PC-9 (cell line): ENCODE results near the gene FANCM. TPM values are rescaled to one million over a fixed set of nuclear protein-coding genes. Genes with fewer than 3 reads are reported as not detected.

ENCODE experiments used
- BruUV-seq: library from RNA; stranded (reverse); fragments of 400-500 nt; replicated peaks from 2 replicates; lab custom pipeline; 2021; lab: Mats Ljungman, UMichigan
- CTCF ChIA-PET: fragments of 300-600 bp; sonication (Branson Sonifier 250); formaldehyde crosslinking; loops from one replicate; lab custom pipeline; 2022; ENCODE audit warnings: antibody characterized with exemption; lab: Charles Lee
- POLR2A ChIA-PET: fragments of 300-600 bp; sonication (Branson Sonifier 250); formaldehyde crosslinking; loops from one replicate; lab custom pipeline; 2022; ENCODE audit warnings: antibody characterized with exemption; ENCODE audit not compliant: unreplicated experiment; lab: Charles Lee
- DNase-seq, 2 experiments: peaks; one replicate each; pipeline versions ENCODE4 v3.0.0 to v3.0.0-alpha.2; 2015 to 2022; ENCODE audit warnings: mixed read lengths in 1 of 2
- H2AFZ ChIP-seq: fragments of 200-600 bp; sonication (generic); 2 replicates; pipeline ENCODE4 v1.8.1; 2017; ENCODE audit warnings: antibody characterized with exemption
- H3F3A ChIP-seq: fragments of 200-600 bp; sonication (generic); 2 replicates; pipeline ENCODE4 v1.8.1; 2017; ENCODE audit warnings: antibody characterized with exemption, mild to moderate bottlenecking, low read depth; ENCODE audit not compliant: insufficient read depth
- H3K27ac ChIP-seq: fragments of 200-600 bp; sonication (generic); 2 replicates; pipeline ENCODE4 v1.6.1; 2016; ENCODE audit warnings: mixed run types
- H3K27me3 ChIP-seq: fragments of 200-600 bp; sonication (generic); 2 replicates; pipeline ENCODE4 v1.6.1; 2016; ENCODE audit warnings: low read depth, mixed run types; ENCODE audit not compliant: insufficient read depth
- H3K36me3 ChIP-seq: fragments of 200-600 bp; sonication (generic); 2 replicates; pipeline ENCODE4 v1.6.1; 2016; ENCODE audit warnings: low read depth, mixed run types
- H3K4me1 ChIP-seq: fragments of 200-600 bp; sonication (generic); replicated peaks from 2 replicates; pipeline ENCODE4 v1.6.1; 2016; ENCODE audit warnings: mixed run types; ENCODE audit not compliant: insufficient read depth
- H3K4me2 ChIP-seq: fragments of 200-600 bp; sonication (generic); 2 replicates; pipeline ENCODE4 v1.6.1; 2017; ENCODE audit warnings: mixed run types
- H3K4me3 ChIP-seq: fragments of 200-600 bp; sonication (generic); 2 replicates; pipeline ENCODE4 v1.6.1; 2016; ENCODE audit warnings: mixed run types
- H3K79me2 ChIP-seq: fragments of 200-600 bp; sonication (generic); 2 replicates; pipeline ENCODE4 v1.6.1; 2017; ENCODE audit warnings: low read depth, mixed run types
- H3K9me2 ChIP-seq: fragments of 200-600 bp; sonication (generic); 2 replicates; pipeline ENCODE4 v1.8.1; 2017; ENCODE audit warnings: mild to moderate bottlenecking; ENCODE audit not compliant: insufficient read depth
- H3K9me3 ChIP-seq: fragments of 200-600 bp; sonication (generic); 2 replicates; pipeline ENCODE4 v1.8.1; 2016; ENCODE audit warnings: low read depth; ENCODE audit not compliant: insufficient read depth
- H4K20me1 ChIP-seq: fragments of 200-600 bp; sonication (generic); 2 replicates; pipeline ENCODE4 v1.8.1; 2017; ENCODE audit not compliant: insufficient read depth
- CTCF ChIP-seq: fragments of 200-600 bp; sonication (generic); conservative IDR thresholded peaks from 2 replicates; pipeline ENCODE4 v1.6.1; 2017; ENCODE audit warnings: mixed run types, antibody characterized with exemption, mild to moderate bottlenecking, moderate library complexity
- EZH2 ChIP-seq: fragments of 200-600 bp; sonication (generic); IDR thresholded peaks from 2 replicates; pipeline ENCODE4 v1.8.0; 2017; ENCODE audit warnings: antibody characterized with exemption, low read depth
- intact Hi-C: fragments of 100-400 bp; cut with micrococcal nuclease; formaldehyde crosslinking; loops from one replicate; pipeline ENCODE4 v1.10.0; 2022; ENCODE audit not compliant: unreplicated experiment
- total RNA-seq: library from RNA; stranded (reverse); gene quantifications from 2 replicates; pipeline ENCODE4 v1.2.3, GENCODE V29; 2021

Gene FANCM
- total RNA-seq, 1 experiment from 2014 or later: 9.9 TPM

- no peaks in the 10 kb centered on the region for H3K36me3 ChIP-seq
- no peak for TF ChIP-seq EZH2
- TF ChIP-seq CTCF: no peak
- H3K9me2 ChIP-seq: no peaks in the 10 kb centered on the region
- no TSS peak for BruUV-seq
- peaks cover 27% of the 10 kb centered on the region for H3K79me2 ChIP-seq
- no peak for DNase-seq
- CTCF ChIA-PET: no interaction called here
- H3F3A ChIP-seq: no peaks in the 10 kb centered on the region
- no peaks in the 10 kb centered on the region for H3K4me1 ChIP-seq
- no peak overlapping the region for H2AFZ ChIP-seq
- H3K4me3 ChIP-seq: no peak overlapping the region
- no peak overlapping the region for H3K4me2 ChIP-seq
- no peaks in the 10 kb centered on the region for H3K27me3 ChIP-seq
- no peak overlapping the region for H3K27ac ChIP-seq
- no peaks in the 10 kb centered on the region for H4K20me1 ChIP-seq
- no peaks in the 10 kb centered on the region for H3K9me3 ChIP-seq
- POLR2A ChIA-PET: no interaction called here
- intact Hi-C loops: no loop called here
These were observed 8.9 kb downstream of the FANCM start for GRCh38 chr14:45144658-45145057.

- BruUV-seq: no TSS peak
- CTCF ChIA-PET: no interaction called here
These were observed 9.5 kb downstream of the FANCM start for GRCh38 chr14:45145214-45145613.

DNA sequence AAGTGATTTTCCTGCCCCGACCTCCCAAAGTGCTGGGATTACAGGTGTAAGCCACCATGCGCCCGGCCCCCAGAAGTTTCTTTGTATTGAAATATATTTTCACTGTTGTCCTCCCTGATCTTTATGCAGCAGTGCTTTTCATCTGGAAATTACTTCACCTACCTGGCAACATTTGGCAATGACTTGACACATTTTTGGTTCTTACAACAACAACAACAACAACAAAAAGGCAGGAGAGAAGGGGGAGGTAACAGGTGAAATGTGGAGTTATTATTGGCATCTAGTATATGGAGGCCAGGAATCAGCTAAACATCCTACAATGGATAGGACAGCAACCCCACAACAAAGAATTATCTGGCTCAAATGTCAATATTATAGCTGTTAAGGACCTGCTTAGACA is 13.9 kb downstream of the FANCM start:
- no peak overlapping the region for H3K27ac ChIP-seq
- H3K27me3 ChIP-seq: no peaks in the 10 kb centered on the region
- ChIA-PET CTCF (no interaction called here), POLR2A (no interaction called here)
- H3K4me3 ChIP-seq: no peak overlapping the region
- H3K9me3 ChIP-seq: no peaks in the 10 kb centered on the region
- no peak for TF ChIP-seq CTCF
- TF ChIP-seq EZH2: no peak
- no peak overlapping the region for H2AFZ ChIP-seq
- no peaks in the 10 kb centered on the region for H4K20me1 ChIP-seq
- H3F3A ChIP-seq: no peaks in the 10 kb centered on the region
- intact Hi-C loops: no loop called here
- H3K4me2 ChIP-seq: no peak overlapping the region
- H3K36me3 ChIP-seq: no peaks in the 10 kb centered on the region
- DNase-seq: no peak
- no peaks in the 10 kb centered on the region for H3K4me1 ChIP-seq
- peaks cover 13% of the 10 kb centered on the region for H3K79me2 ChIP-seq
- no TSS peak for BruUV-seq
- H3K9me2 ChIP-seq: no peaks in the 10 kb centered on the region

More at GRCh38 chr14:45145214-45145613, 9.5 kb downstream of the FANCM start:
- TF ChIP-seq EZH2: no peak
- no peak for TF ChIP-seq CTCF
- Histone ChIP-seq H3K9me3 (no peaks in the 10 kb centered on the region), H3K4me3 (no peak overlapping the region), H3K4me2 (no peak overlapping the region), H3K27me3 (no peaks in the 10 kb centered on the region), H3K27ac (no peak overlapping the region), H3K9me2 (no peaks in the 10 kb centered on the region), H2AFZ (no peak overlapping the region), H4K20me1 (no peaks in the 10 kb centered on the region), H3K4me1 (no peaks in the 10 kb centered on the region), H3K79me2 (peaks cover 21% of the 10 kb centered on the region), H3K36me3 (no peaks in the 10 kb centered on the region), H3F3A (no peaks in the 10 kb centered on the region)
- DNase-seq: no peak
- intact Hi-C loops: no loop called here
- POLR2A ChIA-PET: no interaction called here
